ENCODE results near the gene TFE3.

DNA sequence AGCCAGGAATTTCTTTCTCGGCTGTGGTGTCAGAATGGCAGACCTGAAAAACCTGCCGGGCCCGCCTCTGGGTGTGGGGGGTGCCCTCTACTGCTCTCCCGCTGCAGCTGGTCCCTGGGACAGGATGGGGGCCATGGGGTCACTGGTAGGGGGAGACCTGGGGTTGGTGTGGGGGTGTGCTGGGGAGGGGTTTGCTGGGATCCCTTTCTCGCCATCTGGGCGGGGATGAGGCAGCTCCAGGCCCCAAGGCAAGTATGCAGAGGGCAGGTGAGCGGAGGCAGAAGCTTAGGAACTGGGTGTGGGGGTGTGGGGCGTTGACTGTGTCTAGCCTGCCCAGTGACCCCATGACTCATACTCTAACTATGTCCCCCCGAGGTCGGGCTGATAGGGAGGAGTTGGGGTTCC is 16.5 kb upstream of the TFE3 start:
- no peak for TF ChIP-seq EZH2phosphoT487 (IDR thresholded peaks at IDR 0.05; ENCODE audit: borderline replicate concordance, low read length)
- TF ChIP-seq CTCF (IDR thresholded peaks at IDR 0.05; ENCODE audit: low read depth, low read length, poor library complexity, severe bottlenecking), result no peak

Measured in DOHH2 (cell line).